SU-DHL-6 (cell line): Measurements from ENCODE around the gene SPANXN2.

Experiments
- H2AFZ ChIP-seq: fragments of 200-600 bp; sonication (generic); 2 replicates; pipeline ENCODE4 v1.6.1; 2014; ENCODE audit warnings: low read depth, mild to moderate bottlenecking, moderate library complexity, mixed read lengths, antibody characterized with exemption, low read length; ENCODE audit not compliant: severe bottlenecking
- H3F3A ChIP-seq: fragments of 200-600 bp; shearing (Covaris generic); 2 replicates; pipeline ENCODE4 v1.6.0; 2016; ENCODE audit warnings: antibody characterized with exemption, mild to moderate bottlenecking; ENCODE audit not compliant: insufficient read depth
- H3K27ac ChIP-seq: fragments of 200-600 bp; sonication (generic); 2 replicates; pipeline ENCODE4 v1.5.1; 2016; ENCODE audit warnings: low read depth, mild to moderate bottlenecking, low read length, moderate library complexity, mixed read lengths
- H3K27me3 ChIP-seq: fragments of 200-600 bp; sonication (generic), shearing (Covaris generic); 2 replicates; pipeline ENCODE4 v1.6.0; 2014; ENCODE audit warnings: mild to moderate bottlenecking, low read length
- H3K36me3 ChIP-seq: fragments of 200-600 bp; sonication (generic); 2 replicates; pipeline ENCODE4 v1.6.1; 2014; ENCODE audit warnings: mild to moderate bottlenecking, low read length, mixed read lengths
- H3K4me2 ChIP-seq: fragments of 300-600, 200-600 bp; shearing (Covaris generic), sonication (generic); 2 replicates; pipeline ENCODE4 v1.6.0; 2014; ENCODE audit warnings: low read length, low read depth, mild to moderate bottlenecking; ENCODE audit not compliant: poor library complexity, severe bottlenecking
- H3K4me3 ChIP-seq: fragments of 200-600 bp; sonication (generic); 2 replicates; pipeline ENCODE4 v1.5.1; 2014; ENCODE audit warnings: antibody characterized with exemption, low read length, mild to moderate bottlenecking, mixed read lengths; ENCODE audit not compliant: insufficient read depth, poor library complexity, severe bottlenecking
- H3K79me2 ChIP-seq: fragments of 200-600 bp; sonication (generic); 2 replicates; pipeline ENCODE4 v1.6.1; 2014; ENCODE audit warnings: mild to moderate bottlenecking, low read length, moderate library complexity; ENCODE audit not compliant: insufficient read depth
- H3K9ac ChIP-seq: fragments of 200-600 bp; sonication (generic); 2 replicates; pipeline ENCODE4 v1.7.0; 2014; ENCODE audit warnings: mild to moderate bottlenecking, low read length
- H3K9me2 ChIP-seq: fragments of 200-600 bp; sonication (generic); replicated peaks from 2 replicates; pipeline ENCODE4 v1.6.1; 2014; ENCODE audit warnings: low read length; ENCODE audit not compliant: insufficient read depth
- H3K9me3 ChIP-seq: fragments of 200-600 bp; sonication (generic); 2 replicates; pipeline ENCODE4 v1.6.1; 2014; ENCODE audit warnings: low read length, mixed read lengths; ENCODE audit not compliant: insufficient read depth
- H4K20me1 ChIP-seq: fragments of 200-600 bp; sonication (generic); 2 replicates; pipeline ENCODE4 v1.6.1; 2014; ENCODE audit warnings: low read depth, mild to moderate bottlenecking, antibody characterized with exemption, low read length, moderate library complexity, mixed read lengths
- EZH2phosphoT487 ChIP-seq: fragments of 200-600 bp; sonication (generic), shearing (Covaris generic); conservative IDR thresholded peaks from 2 replicates; pipeline ENCODE4 v1.6.1; 2018; ENCODE audit warnings: mild to moderate bottlenecking, antibody characterized with exemption, low read length, moderate library complexity, mixed read lengths
- TF ChIP-seq, protein P1 (sequence below): fragments of 200-600 bp; sonication (generic); IDR thresholded peaks from one replicate; pipeline ENCODE4 v1.5.1; 2017; ENCODE audit warnings: antibody characterized with exemption, mild to moderate bottlenecking, low read length, moderate library complexity; ENCODE audit not compliant: insufficient read depth, poor library complexity, severe bottlenecking

The SPANXN2 gene

DNA sequence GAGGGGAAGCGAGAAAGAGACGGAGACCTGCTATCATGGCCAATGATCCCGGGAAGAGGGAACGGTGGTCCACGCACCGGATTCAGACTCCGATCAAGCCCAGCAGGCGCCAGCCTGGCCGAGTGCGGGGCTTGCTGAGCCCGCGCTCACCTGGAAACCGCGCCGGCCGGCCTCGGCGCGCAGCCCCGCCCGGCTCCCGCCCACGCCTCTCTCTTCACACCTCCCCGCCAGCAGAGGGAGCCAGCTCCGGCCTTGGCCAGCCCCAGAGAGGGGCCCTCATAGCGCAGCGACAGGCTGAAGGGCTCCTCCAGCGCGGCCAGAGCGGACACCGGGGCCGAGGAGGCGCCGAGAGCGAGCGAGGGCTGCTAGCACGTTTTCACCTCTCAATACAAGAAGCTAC, 36.8 kb upstream of the SPANXN2 start:
- no peaks in the 10 kb centered on the region for H3K79me2 ChIP-seq
- H3K36me3 ChIP-seq, result no peaks in the 10 kb centered on the region
- no peak overlapping the region for H3K9ac ChIP-seq
- no peak overlapping the region for H2AFZ ChIP-seq
- no peak overlapping the region for H3K4me2 ChIP-seq
- no peaks in the 10 kb centered on the region for H3F3A ChIP-seq
- no peaks in the 10 kb centered on the region for H3K9me2 ChIP-seq
- H3K27me3 ChIP-seq, result no peaks in the 10 kb centered on the region
- H3K27ac ChIP-seq, result no peak overlapping the region
- TF ChIP-seq, protein P1, sequence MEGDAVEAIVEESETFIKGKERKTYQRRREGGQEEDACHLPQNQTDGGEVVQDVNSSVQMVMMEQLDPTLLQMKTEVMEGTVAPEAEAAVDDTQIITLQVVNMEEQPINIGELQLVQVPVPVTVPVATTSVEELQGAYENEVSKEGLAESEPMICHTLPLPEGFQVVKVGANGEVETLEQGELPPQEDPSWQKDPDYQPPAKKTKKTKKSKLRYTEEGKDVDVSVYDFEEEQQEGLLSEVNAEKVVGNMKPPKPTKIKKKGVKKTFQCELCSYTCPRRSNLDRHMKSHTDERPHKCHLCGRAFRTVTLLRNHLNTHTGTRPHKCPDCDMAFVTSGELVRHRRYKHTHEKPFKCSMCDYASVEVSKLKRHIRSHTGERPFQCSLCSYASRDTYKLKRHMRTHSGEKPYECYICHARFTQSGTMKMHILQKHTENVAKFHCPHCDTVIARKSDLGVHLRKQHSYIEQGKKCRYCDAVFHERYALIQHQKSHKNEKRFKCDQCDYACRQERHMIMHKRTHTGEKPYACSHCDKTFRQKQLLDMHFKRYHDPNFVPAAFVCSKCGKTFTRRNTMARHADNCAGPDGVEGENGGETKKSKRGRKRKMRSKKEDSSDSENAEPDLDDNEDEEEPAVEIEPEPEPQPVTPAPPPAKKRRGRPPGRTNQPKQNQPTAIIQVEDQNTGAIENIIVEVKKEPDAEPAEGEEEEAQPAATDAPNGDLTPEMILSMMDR, result no peak
- TF ChIP-seq EZH2phosphoT487, result no peak
- H3K4me3 ChIP-seq, result no peak overlapping the region
- H3K9me3 ChIP-seq, result no peaks in the 10 kb centered on the region
- no peaks in the 10 kb centered on the region for H4K20me1 ChIP-seq

DNA sequence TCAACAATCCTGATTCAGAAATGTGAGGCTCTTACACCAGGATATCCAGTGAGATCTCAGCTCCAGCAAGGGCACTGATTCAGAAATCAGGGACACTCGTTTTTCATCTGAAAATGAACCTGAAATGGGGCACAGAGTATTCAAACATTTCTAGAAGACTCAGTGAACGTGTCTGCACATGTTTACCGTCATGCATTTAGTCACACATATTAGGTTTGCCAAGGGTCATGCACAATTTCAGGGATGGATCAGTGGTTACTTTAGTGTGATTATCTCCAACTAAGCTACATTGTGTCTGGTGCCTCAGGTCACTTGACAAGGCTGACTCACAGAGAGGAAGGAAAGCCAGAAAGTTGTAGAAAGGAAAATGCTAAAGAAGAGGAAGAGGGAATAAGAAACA, 33.6 kb upstream of the SPANXN2 start:
- Histone ChIP-seq H3K9me3 (no peaks in the 10 kb centered on the region), H3K79me2 (no peaks in the 10 kb centered on the region), H3F3A (no peaks in the 10 kb centered on the region), H3K9ac (no peak overlapping the region), H3K27ac (no peak overlapping the region), H4K20me1 (no peaks in the 10 kb centered on the region), H3K4me2 (no peak overlapping the region), H3K36me3 (no peaks in the 10 kb centered on the region), H3K27me3 (no peaks in the 10 kb centered on the region), H2AFZ (no peak overlapping the region), H3K9me2 (no peaks in the 10 kb centered on the region), H3K4me3 (no peak overlapping the region)
- TF ChIP-seq, protein P1, result no peak
- no peak for TF ChIP-seq EZH2phosphoT487

DNA sequence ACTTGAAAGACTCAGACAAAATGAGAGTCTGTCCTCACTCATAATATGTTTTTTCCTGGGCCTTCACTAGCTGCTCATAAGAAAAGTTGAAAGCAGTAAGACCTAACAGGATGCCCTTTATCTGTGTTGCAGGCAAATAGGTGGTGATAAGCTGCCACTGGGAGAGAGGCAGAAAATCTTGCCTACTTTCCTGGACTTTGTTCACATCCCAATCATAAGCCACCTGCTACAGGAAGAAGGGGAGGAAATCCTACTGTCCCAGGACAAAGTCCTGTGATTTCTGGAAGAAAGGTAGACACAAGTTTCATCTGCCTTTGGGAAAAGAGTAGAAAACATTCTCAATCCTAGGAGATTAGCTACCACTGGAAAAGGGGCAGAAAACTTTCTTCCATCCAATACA, 13.3 kb upstream of the SPANXN2 start:
- Histone ChIP-seq H3K36me3 (no peaks in the 10 kb centered on the region), H3K4me3 (no peak overlapping the region), H3K4me2 (no peak overlapping the region), H2AFZ (no peak overlapping the region), H3K9me2 (no peaks in the 10 kb centered on the region), H3F3A (no peaks in the 10 kb centered on the region), H3K27me3 (no peaks in the 10 kb centered on the region), H3K9me3 (no peaks in the 10 kb centered on the region), H3K27ac (no peak overlapping the region), H3K79me2 (no peaks in the 10 kb centered on the region), H3K9ac (no peak overlapping the region), H4K20me1 (no peaks in the 10 kb centered on the region)
- TF ChIP-seq EZH2phosphoT487, result no peak
- TF ChIP-seq, protein P1, result no peak
